ENCODE results near the gene ADAM29. TPM values are rescaled to one million over a fixed set of nuclear protein-coding genes. Genes with fewer than 3 reads are reported as not detected.
"Not testable (repeated sequence)": the region's sequence is repeated elsewhere in the genome, so short reads cannot be mapped to it uniquely, and the experiment has no call there.

Gene ADAM29
- total RNA-seq, 2 donors from 2014 or later, result not detected

DNA sequence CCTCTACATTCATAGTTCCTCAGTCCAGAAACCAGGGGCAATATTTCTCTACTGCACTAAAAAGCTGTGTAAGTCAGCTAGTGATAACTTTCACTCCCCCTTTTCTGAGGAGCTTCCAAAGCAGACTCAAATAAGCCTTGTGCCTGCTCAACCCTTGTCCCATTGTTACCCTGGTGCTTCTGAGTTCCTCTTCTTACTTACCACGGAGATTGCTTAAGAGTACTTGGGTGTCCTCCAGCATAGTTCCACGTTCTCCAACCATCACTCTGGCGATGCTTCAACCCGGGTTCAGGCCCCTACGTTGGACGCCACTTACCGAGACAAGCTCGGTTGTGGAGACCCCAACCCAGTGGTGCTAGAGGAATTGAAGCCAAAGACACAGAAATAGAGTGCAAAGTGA lies 71.6 kb downstream of the ADAM29 start:
- Histone ChIP-seq H3K4me1 (no peaks in the 10 kb centered on the region), H3K4me3 (no peak overlapping the region), H3K36me3 (no peaks in the 10 kb centered on the region), H3K27me3 (no peaks in the 10 kb centered on the region), H3K27ac (no peak overlapping the region), H3K9me3 (peaks cover 0 to 10% of the 10 kb centered on the region in 2 donors)
- TF ChIP-seq, protein P1, sequence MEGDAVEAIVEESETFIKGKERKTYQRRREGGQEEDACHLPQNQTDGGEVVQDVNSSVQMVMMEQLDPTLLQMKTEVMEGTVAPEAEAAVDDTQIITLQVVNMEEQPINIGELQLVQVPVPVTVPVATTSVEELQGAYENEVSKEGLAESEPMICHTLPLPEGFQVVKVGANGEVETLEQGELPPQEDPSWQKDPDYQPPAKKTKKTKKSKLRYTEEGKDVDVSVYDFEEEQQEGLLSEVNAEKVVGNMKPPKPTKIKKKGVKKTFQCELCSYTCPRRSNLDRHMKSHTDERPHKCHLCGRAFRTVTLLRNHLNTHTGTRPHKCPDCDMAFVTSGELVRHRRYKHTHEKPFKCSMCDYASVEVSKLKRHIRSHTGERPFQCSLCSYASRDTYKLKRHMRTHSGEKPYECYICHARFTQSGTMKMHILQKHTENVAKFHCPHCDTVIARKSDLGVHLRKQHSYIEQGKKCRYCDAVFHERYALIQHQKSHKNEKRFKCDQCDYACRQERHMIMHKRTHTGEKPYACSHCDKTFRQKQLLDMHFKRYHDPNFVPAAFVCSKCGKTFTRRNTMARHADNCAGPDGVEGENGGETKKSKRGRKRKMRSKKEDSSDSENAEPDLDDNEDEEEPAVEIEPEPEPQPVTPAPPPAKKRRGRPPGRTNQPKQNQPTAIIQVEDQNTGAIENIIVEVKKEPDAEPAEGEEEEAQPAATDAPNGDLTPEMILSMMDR (IDR thresholded peaks at IDR 0.05), result no peak
- DNase-seq (ENCODE audit: low spot score), result no peak

DNA sequence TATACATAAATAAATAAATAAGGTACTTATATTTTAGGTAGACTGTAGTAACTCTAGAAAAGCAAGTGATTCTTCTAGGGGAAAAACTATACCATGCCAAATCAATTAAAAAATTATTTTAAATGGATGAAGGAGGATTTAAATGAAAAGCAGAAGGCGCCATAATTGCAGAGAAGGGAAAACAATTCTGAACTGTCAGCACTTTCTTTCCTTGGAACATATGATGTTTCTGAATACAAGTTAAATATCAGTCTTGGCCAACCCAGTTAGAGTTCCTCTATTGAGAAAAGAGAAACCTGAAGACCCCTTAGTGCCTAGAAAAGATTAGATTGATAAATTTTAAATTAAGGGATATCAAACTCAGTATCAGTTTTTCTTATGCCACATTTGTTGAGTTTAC lies 75.8 kb downstream of the ADAM29 start:
- H3K36me3 ChIP-seq, result no peaks in the 10 kb centered on the region
- no peak for DNase-seq (ENCODE audit: low spot score)
- TF ChIP-seq, protein P1 (IDR thresholded peaks at IDR 0.05), result no peak
- H3K27me3 ChIP-seq, result no peaks in the 10 kb centered on the region
- no peak overlapping the region for H3K27ac ChIP-seq
- no peaks in the 10 kb centered on the region for H3K9me3 ChIP-seq
- H3K4me1 ChIP-seq, result no peaks in the 10 kb centered on the region
- H3K4me3 ChIP-seq, result no peak overlapping the region

DNA sequence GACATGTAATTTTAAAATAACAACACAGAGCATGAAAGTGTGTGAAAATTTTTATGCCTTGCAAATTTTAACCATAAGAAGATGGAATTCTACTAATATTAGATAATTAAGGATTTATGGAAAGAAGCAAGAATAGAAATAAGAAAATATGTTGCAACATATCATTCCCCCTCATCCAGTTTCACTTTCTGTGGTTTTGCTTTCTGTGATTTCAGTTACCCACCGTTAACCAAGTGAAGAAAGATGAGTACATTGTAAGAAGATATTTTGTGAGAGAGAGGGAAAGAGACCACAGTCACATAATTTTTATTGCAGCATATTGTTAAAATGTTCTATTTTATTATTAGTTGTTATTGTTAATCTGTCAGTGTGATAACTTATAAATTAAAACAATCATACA lies 77.9 kb downstream of the ADAM29 start:
- TF ChIP-seq, protein P1 (IDR thresholded peaks at IDR 0.05), result no peak
- DNase-seq (ENCODE audit: low spot score), result no peak

DNA sequence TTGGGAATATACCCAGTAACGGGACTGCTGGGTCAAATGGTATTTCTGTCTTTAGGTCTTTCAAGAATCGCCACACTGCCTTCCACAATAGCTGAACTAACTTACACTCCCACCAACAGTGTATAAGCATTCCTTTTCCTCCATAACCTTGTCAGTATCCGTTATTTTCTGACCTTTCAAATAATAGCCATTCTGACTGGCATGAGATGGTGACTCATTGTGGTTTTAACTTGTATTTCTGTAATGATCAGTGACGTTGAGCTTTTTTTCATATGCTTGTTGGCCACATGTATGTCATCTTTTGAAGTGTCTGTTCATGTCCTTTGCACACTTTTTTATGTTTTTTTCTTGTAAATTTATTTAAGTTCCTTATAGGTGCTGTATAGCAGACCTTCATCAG lies 81.2 kb downstream of the ADAM29 start:
- no peaks in the 10 kb centered on the region for H3K27me3 ChIP-seq
- H3K9me3 ChIP-seq, result no peaks in the 10 kb centered on the region
- H3K4me1 ChIP-seq, result no peaks in the 10 kb centered on the region
- H3K36me3 ChIP-seq, result no peaks in the 10 kb centered on the region
- DNase-seq (ENCODE audit: low spot score), result no peak
- H3K27ac ChIP-seq, result no peak overlapping the region
- no peak overlapping the region for H3K4me3 ChIP-seq
- TF ChIP-seq, protein P1 (IDR thresholded peaks at IDR 0.05), result no peak

More for the DNA sequence above, 77.9 kb downstream of the ADAM29 start:
- no peaks in the 10 kb centered on the region for H3K9me3 ChIP-seq
- H3K36me3 ChIP-seq, result no peaks in the 10 kb centered on the region
- no peaks in the 10 kb centered on the region for H3K27me3 ChIP-seq
- H3K4me1 ChIP-seq, result no peaks in the 10 kb centered on the region
- H3K27ac ChIP-seq, result no peak overlapping the region
- H3K4me3 ChIP-seq, result no peak overlapping the region

DNA sequence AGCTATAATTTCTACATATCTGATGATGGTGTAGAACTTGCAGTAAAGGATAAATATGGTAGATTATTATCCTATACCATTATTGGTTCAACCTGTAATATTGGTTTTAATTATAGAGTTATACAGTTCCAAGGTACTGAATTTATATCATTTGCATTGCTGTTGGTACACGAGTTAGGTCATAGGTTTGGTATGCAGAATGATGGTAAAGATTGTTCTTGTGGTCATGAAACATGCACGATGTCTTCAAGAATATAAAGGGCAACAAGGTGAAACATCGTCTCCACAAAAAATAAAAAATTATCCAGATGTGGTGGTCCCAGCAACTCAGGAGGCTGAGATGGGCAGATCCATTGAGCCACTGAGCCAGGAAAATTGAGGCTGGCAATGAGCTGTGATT lies 99.6 kb downstream of the ADAM29 start:
- Histone ChIP-seq H3K36me3 (no peaks in the 10 kb centered on the region), H3K27ac (no peak overlapping the region), H3K4me3 (no peak overlapping the region), H3K9me3 (no peaks in the 10 kb centered on the region), H3K4me1 (no peaks in the 10 kb centered on the region), H3K27me3 (no peaks in the 10 kb centered on the region)
- DNase-seq (ENCODE audit: low spot score), result no peak
- TF ChIP-seq, protein P1 (IDR thresholded peaks at IDR 0.05), result no peak

DNA sequence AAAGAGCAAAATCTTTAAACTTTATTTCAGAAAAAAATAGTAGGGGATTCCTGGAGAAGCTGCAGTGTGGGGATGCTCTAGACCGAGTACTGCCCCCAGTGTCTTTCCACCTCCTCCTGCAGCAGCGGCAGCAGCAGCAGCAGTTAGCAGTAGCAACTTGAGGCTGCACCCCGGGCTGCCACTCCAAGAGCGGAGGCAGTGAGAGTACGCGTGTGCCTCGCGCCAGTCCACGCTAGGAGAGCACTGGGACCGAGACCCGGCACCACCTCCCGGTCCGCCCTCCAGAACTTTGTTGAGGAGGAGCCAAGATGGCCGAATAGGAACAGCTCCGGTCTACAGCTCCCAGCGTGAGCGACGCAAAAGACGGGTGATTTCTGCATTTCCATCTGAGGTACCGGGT lies 101.3 kb downstream of the ADAM29 start:
- H3K36me3 ChIP-seq; H3K27me3 ChIP-seq; DNase-seq (ENCODE audit: low spot score); H3K9me3 ChIP-seq; H3K4me3 ChIP-seq; H3K4me1 ChIP-seq; H3K27ac ChIP-seq: not testable (repeated sequence)

Other genes with a start within 250 kb of the ADAM29 start
- gene GLRA3, start 89.1 kb upstream of the ADAM29 start, total RNA-seq, result not detected